Endothelial cell of umbilical vein (primary cell): ENCODE measurements around the gene INPP4B. TPM values are rescaled to one million over a fixed set of nuclear protein-coding genes. Genes with fewer than 3 reads are reported as not detected.
A peak's percentile ranks its signal among the peaks of the same experiment; 100 is the strongest.

Source experiments
- BruUV-seq: library from RNA; stranded (reverse); fragments of 400-500 nt; replicated peaks from 2 replicates; lab custom pipeline; 2021; lab: Mats Ljungman, UMichigan
- CTCF ChIA-PET: fragments of 300-600, 350-600 bp; sonication (Branson Sonifier 250); formaldehyde crosslinking; loops from one replicate; lab custom pipeline; 2021; ENCODE audit warnings: antibody characterized with exemption, inconsistent platforms; lab: Charles Lee
- POLR2A ChIA-PET: fragments of 300-600, 350-600 bp; sonication (Branson Sonifier 250); formaldehyde crosslinking; loops from one replicate; lab custom pipeline; 2021; ENCODE audit warnings: antibody characterized with exemption, inconsistent platforms; lab: Charles Lee
- DNase-seq: peaks from one replicate; pipeline ENCODE4 v3.0.0-alpha.2; 2011; ENCODE audit warnings: low read depth, low spot score
- FAIRE-seq: peaks from 2 replicates; lab custom pipeline; 2011; peaks lifted over from hg19 to GRCh38; lab: Jason Lieb, UNC
- H2AFZ ChIP-seq: 2 replicates; pipeline ENCODE4 v1.6.0; 2012; ENCODE audit warnings: low read depth, low read length, control low read depth, inconsistent platforms
- H3K27ac ChIP-seq: 2 replicates; pipeline ENCODE4 v1.5.1; 2011; ENCODE audit warnings: low read depth, mild to moderate bottlenecking, control low read depth, low read length, moderate library complexity; ENCODE audit not compliant: insufficient read depth
- H3K27me3 ChIP-seq, 2 experiments: 2 replicates each; pipeline versions ENCODE4 v1.6.0 to v1.6.1; 2011; ENCODE audit warnings: low read length in 2 of 2, mixed read lengths in 1 of 2; ENCODE audit not compliant: control insufficient read depth in 2 of 2, insufficient read depth in 2 of 2
- H3K36me3 ChIP-seq, 2 experiments: 2 replicates in 1 of 2; 3 replicates in 1 of 2; pipeline ENCODE4 v1.5.1; 2011; ENCODE audit warnings: low read length in 2 of 2, mild to moderate bottlenecking in 1 of 2, moderate library complexity in 1 of 2; ENCODE audit not compliant: control insufficient read depth in 2 of 2, insufficient read depth in 2 of 2; ENCODE audit errors: extremely low read depth in 1 of 2
- H3K4me1 ChIP-seq: 3 replicates; pipeline ENCODE4 v1.5.1; 2011; ENCODE audit warnings: mild to moderate bottlenecking, low read length; ENCODE audit not compliant: control insufficient read depth, insufficient read depth; ENCODE audit errors: extremely low read depth
- H3K4me2 ChIP-seq: 2 replicates; pipeline ENCODE4 v1.6.1; 2011; ENCODE audit warnings: low read length, control low read depth, mixed read lengths; ENCODE audit not compliant: insufficient read depth
- H3K4me3 ChIP-seq, 3 experiments: fragments of 200-600 bp in 1 of 3; sonication (generic), shearing (Covaris generic) in 1 of 3; replicated peaks in 1 of 3; 2 replicates each; pipeline ENCODE4 v1.5.1; 2011 to 2016; ENCODE audit warnings: control low read depth in 3 of 3, low read length in 3 of 3, mild to moderate bottlenecking in 2 of 3, inconsistent platforms in 1 of 3, low read depth in 1 of 3, moderate library complexity in 1 of 3; ENCODE audit not compliant: insufficient read depth in 1 of 3
- H3K79me2 ChIP-seq: 2 replicates; pipeline ENCODE4 v1.6.0; 2012; ENCODE audit warnings: low read length, inconsistent platforms; ENCODE audit not compliant: control insufficient read depth, insufficient read depth
- H3K9ac ChIP-seq: replicated peaks from 2 replicates; pipeline ENCODE3; 2011; ENCODE audit warnings: low read length, control low read depth; ENCODE audit not compliant: insufficient read depth; ENCODE audit errors: extremely low read depth
- H3K9me1 ChIP-seq: replicated peaks from 3 replicates; pipeline ENCODE4 v1.6.0; 2011; ENCODE audit warnings: mild to moderate bottlenecking, low read length; ENCODE audit not compliant: control insufficient read depth, insufficient read depth; ENCODE audit errors: extremely low read depth
- H3K9me3 ChIP-seq: replicated peaks from 2 replicates; pipeline ENCODE4 v1.5.1; 2012; ENCODE audit warnings: low read length, inconsistent platforms; ENCODE audit not compliant: control insufficient read depth, insufficient read depth
- H4K20me1 ChIP-seq: replicated peaks from 2 replicates; pipeline ENCODE3; 2011; ENCODE audit warnings: mild to moderate bottlenecking, low read length; ENCODE audit not compliant: control insufficient read depth, insufficient read depth; ENCODE audit errors: extremely low read depth
- CTCF ChIP-seq, 2 donors: IDR thresholded peaks; 1 replicate in 1 of 2; 2 replicates in 1 of 2; pipeline ENCODE4 v1.5.1; 2011; ENCODE audit warnings: low read length in 2 of 2, mild to moderate bottlenecking in 2 of 2, moderate library complexity in 2 of 2, control low read depth in 1 of 2, inconsistent platforms in 1 of 2, low read depth in 1 of 2; ENCODE audit not compliant: insufficient read depth in 1 of 2; ENCODE audit errors: extremely low read depth in 1 of 2
- EZH2 ChIP-seq: IDR thresholded peaks from 2 replicates; pipeline ENCODE4 v1.6.1; 2012; ENCODE audit warnings: borderline replicate concordance, low read depth, mild to moderate bottlenecking, moderate library complexity, low read length, inconsistent platforms; ENCODE audit not compliant: severe bottlenecking
- FOS ChIP-seq: IDR thresholded peaks from 2 replicates; pipeline ENCODE4 v1.6.1; 2011; ENCODE audit warnings: mild to moderate bottlenecking, low read length, moderate library complexity, borderline replicate concordance; ENCODE audit not compliant: insufficient read depth
- GATA2 ChIP-seq: IDR thresholded peaks from 2 replicates; pipeline ENCODE4 v1.7.0; 2011; ENCODE audit warnings: low read depth, mild to moderate bottlenecking, moderate library complexity, mixed read lengths, low read length; ENCODE audit not compliant: insufficient read length, insufficient read depth
- JUN ChIP-seq: IDR thresholded peaks from 2 replicates; pipeline ENCODE4 v1.6.1; 2011; ENCODE audit warnings: borderline replicate concordance, low read depth; ENCODE audit not compliant: insufficient read length, insufficient read depth
- MYC ChIP-seq: IDR thresholded peaks from one replicate; pipeline ENCODE4 v1.6.1; 2011; ENCODE audit warnings: mild to moderate bottlenecking, low read depth, low read length
- POLR2A ChIP-seq: IDR thresholded peaks from 2 replicates; pipeline ENCODE4 v1.6.1; 2012; ENCODE audit warnings: low read depth, mild to moderate bottlenecking, control low read depth, low read length
- POLR2AphosphoS5 ChIP-seq: IDR thresholded peaks from 2 replicates; pipeline ENCODE4 v1.6.1; 2012; ENCODE audit warnings: low read depth, mild to moderate bottlenecking, control low read depth, low read length, moderate library complexity; ENCODE audit not compliant: insufficient read depth
- dilution Hi-C: fragments of 300-500 bp; cut with MboI; formaldehyde crosslinking; loops from one replicate; pipeline ENCODE4 v1.15.0; 2019; ENCODE audit warnings: low sequenced_read_pairs; ENCODE audit not compliant: extremely low pct_ligation_motif_present
- intact Hi-C: fragments of 100-400 bp; cut with micrococcal nuclease; formaldehyde crosslinking; loops from one replicate; pipeline ENCODE4 v1.10.0; 2022
- polyA plus RNA-seq, 4 experiments: library from polyadenylated mRNA; depleted of rRNA in 3 of 4; stranded (reverse) in 3 of 4; unstranded in 1 of 4; fragments of >200 nt; gene quantifications; 2 replicates each; pipeline versions ENCODE4 v1.2.1 to v1.2.3, GENCODE V29; 2011 to 2012; ENCODE audit warnings: missing spikeins in 1 of 4
- total RNA-seq: library from RNA; stranded (reverse); gene quantifications from 2 replicates; pipeline ENCODE4 v1.2.3, GENCODE V29; 2021
- TF ChIP-seq, protein P1 (sequence below): IDR thresholded peaks from 2 replicates; pipeline ENCODE4 v1.6.1; 2011; ENCODE audit not compliant: insufficient read depth, insufficient read length

INPP4B gene
- total and polyA plus RNA-seq, 2 donors (not counting 3 experiments of a cell fraction or from before 2014, with no cell fraction given): 0.41 to 3.1 TPM

- H3K27me3 ChIP-seq: no peaks in the 10 kb centered on the region
- no peaks in the 10 kb centered on the region for H3K79me2 ChIP-seq
- ChIA-PET POLR2A (no interaction called here), CTCF (interaction anchor here (0.9 to 1.5 kb wide), 5 partner anchors 8 to 304 kb away, joined by 3 to 6 read pairs (median 5); no protein-coding TSS in a partner anchor)
- BruUV-seq: no TSS peak
- H3K4me1 ChIP-seq: peaks cover 18% of the 10 kb centered on the region
- intact Hi-C loops (no loop called here), dilution Hi-C loops (no loop called here)
- H3K9ac ChIP-seq: no peak overlapping the region
- no peaks in the 10 kb centered on the region for H3K9me1 ChIP-seq
- no peaks in the 10 kb centered on the region for H3K9me3 ChIP-seq
- no peaks in the 10 kb centered on the region for H3K36me3 ChIP-seq
- no peak overlapping the region for H3K27ac ChIP-seq
- TF ChIP-seq FOS (no peak), CTCF (IDR thresholded peaks at IDR 0.05; ENCODE audit: extremely low read depth in 1 of 2, insufficient read depth in 1 of 2, low read depth in 1 of 2, low read length in 2 of 2) (no peak), JUN (no peak)
- H2AFZ ChIP-seq: no peak overlapping the region
- H3K4me2 ChIP-seq: peak overlapping the region; percentile 57
- FAIRE-seq (no peak), DNase-seq (peak; percentile 13)
- no peak overlapping the region for H3K4me3 ChIP-seq
- H4K20me1 ChIP-seq: no peaks in the 10 kb centered on the region
Measured at GRCh38 chr4:142416121-142416520, 430.0 kb downstream of the INPP4B start.

DNA sequence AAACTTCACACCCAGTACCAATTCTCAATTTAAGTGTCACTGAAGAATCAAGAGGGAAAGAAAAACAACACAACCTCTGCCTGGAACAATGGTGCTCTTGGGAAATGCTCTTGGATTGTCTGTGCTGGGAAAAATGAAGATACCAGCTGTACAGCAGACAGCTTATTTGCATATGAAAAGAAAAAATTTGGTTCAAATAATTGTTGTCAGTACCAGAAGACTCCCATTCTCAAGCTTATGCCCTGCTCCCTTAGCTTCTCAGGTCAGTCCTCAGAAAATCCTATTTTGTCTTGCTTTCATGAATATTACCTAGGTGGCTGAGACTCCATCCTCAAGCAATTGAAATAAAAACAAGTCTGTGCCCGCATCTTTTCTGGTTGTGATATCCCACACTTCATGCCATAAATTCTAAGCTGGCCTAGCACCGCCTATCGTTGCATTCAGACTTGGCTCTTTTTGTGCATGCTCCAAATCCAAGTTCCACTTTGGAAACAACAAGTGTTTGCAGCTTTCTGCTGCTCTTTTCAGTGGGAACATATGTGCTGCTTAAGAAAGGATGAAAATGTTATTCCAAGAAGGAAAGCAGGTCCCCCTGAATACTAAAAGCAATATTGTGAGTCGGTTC is 431.6 kb downstream of the INPP4B start:
- intact Hi-C loops: no loop called here
- no peak for DNase-seq

More for the DNA sequence above, 431.6 kb downstream of the INPP4B start:
- Histone ChIP-seq H3K79me2 (no peaks in the 10 kb centered on the region), H3K4me2 (no peak overlapping the region), H3K9me3 (no peaks in the 10 kb centered on the region), H3K9ac (no peak overlapping the region), H3K36me3 (no peaks in the 10 kb centered on the region), H4K20me1 (no peaks in the 10 kb centered on the region), H2AFZ (no peak overlapping the region), H3K4me3 (no peak overlapping the region), H3K4me1 (peaks cover 13% of the 10 kb centered on the region), H3K27me3 (no peaks in the 10 kb centered on the region), H3K27ac (no peak overlapping the region), H3K9me1 (no peaks in the 10 kb centered on the region)
- no peak for FAIRE-seq
- BruUV-seq: no TSS peak
- CTCF ChIA-PET: interaction anchor here (1.2 kb wide), 1 partner anchor 63 kb away, joined by 3 read pairs; no protein-coding TSS in a partner anchor
- TF ChIP-seq EZH2 (no peak), JUN (no peak), FOS (no peak), POLR2AphosphoS5 (no peak), GATA2 (no peak), CTCF (IDR thresholded peaks at IDR 0.05; ENCODE audit: extremely low read depth in 1 of 2, insufficient read depth in 1 of 2, low read depth in 1 of 2, low read length in 2 of 2) (no peak), POLR2A (no peak), MYC (no peak)
- TF ChIP-seq, protein P1, sequence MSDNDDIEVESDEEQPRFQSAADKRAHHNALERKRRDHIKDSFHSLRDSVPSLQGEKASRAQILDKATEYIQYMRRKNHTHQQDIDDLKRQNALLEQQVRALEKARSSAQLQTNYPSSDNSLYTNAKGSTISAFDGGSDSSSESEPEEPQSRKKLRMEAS: no peak
- dilution Hi-C loops: no loop called here
- POLR2A ChIA-PET: no interaction called here
